Activated T-cell treated with anti-CD3 and anti-CD28 coated beads for 4 hours (primary cell): Measurements from ENCODE around the gene MMP3.

ENCODE experiments used
- DNase-seq: peaks from one replicate; pipeline ENCODE4 v3.0.0-alpha.2; 2020

MMP3 gene

DNA sequence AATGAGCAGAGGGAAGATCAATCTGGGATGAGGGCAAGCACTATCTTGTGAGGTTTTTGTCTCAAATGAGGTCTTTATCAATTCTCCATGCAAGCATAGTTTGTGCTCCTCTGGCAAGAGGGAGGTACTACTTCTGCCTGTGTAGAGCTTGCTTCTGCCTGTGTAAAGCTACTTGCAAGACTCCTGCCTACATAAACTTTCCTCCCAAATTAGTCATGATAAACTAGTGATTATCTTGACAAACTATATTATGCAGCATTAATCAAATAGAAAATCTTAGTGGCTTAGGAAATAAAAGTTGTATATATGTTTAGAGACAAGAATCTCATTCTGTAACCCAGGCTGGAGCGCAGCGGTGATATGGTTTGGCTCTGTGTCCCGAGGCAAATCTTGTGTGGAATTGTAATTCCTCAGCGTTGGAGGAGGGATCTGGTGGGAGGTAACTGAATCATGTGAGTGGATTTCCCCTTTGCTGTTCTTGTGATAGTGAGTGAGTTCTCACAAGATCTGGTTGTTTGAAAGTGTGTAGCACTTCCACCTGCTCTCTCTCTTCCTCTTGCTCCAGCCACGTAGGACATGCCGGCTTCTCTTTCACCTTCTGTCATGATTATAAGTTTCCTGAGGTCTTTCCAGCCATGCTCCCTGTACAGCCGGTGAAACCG lies 54.9 kb downstream of the MMP3 start:
- DNase-seq, result no peak
